H1 (cell line): ENCODE data around the gene NDUFA5. TPM values are rescaled to one million over a fixed set of nuclear protein-coding genes. Genes with fewer than 3 reads are reported as not detected.

Experiments
- SIN3A ChIP-seq, 2 experiments: IDR thresholded peaks in 1 of 2; conservative IDR thresholded peaks in 1 of 2; 2 replicates each; pipeline ENCODE4 v1.6.1; 2011 to 2012; ENCODE audit warnings: low read length in 2 of 2, improper control_type of control experiment in 1 of 2, low read depth in 1 of 2, mild to moderate bottlenecking in 1 of 2
- polyA plus RNA-seq, 7 experiments: library from polyadenylated mRNA; depleted of rRNA in 3 of 7; stranded (reverse) in 5 of 7; unstranded in 2 of 7; fragments of >200 nt in 5 of 7; fragments of 200-250 nt in 2 of 7; gene quantifications; 1 replicate in 5 of 7; 2 replicates in 1 of 7; 4 replicates in 1 of 7; pipeline versions ENCODE4 v1.2.1 to v1.2.3, GENCODE V29; 2011 to 2013; ENCODE audit warnings: missing spikeins in 2 of 7, mixed read lengths in 2 of 7
- total RNA-seq: library from RNA; stranded (reverse); fragmentation: NEBNext Ultra II Directional; extraction: Animal tissue kit (Norgen Biotek cat#: 25700); gene quantifications from 2 replicates; pipeline ENCODE4 v1.2.1, GENCODE V29; 2021
- TF ChIP-seq, protein P1 (sequence below): IDR thresholded peaks from 2 replicates; pipeline ENCODE4 v1.6.1; 2012; ENCODE audit warnings: low read length, inconsistent platforms
- TF ChIP-seq, protein P2 (sequence below): IDR thresholded peaks from 2 replicates; pipeline ENCODE4 v1.6.1; 2011; ENCODE audit warnings: low read depth, mild to moderate bottlenecking, low read length; ENCODE audit not compliant: insufficient read depth

The NDUFA5 gene
- total and polyA plus RNA-seq, 2 of the 8 experiments (the other 6 are each of a cell fraction or from before 2014, with no cell fraction given): 7.6 to 76.3 TPM

GRCh38 chr7:123600876-123601275 is 43.3 kb upstream of the NDUFA5 start (continued):
- TF ChIP-seq, protein P1, sequence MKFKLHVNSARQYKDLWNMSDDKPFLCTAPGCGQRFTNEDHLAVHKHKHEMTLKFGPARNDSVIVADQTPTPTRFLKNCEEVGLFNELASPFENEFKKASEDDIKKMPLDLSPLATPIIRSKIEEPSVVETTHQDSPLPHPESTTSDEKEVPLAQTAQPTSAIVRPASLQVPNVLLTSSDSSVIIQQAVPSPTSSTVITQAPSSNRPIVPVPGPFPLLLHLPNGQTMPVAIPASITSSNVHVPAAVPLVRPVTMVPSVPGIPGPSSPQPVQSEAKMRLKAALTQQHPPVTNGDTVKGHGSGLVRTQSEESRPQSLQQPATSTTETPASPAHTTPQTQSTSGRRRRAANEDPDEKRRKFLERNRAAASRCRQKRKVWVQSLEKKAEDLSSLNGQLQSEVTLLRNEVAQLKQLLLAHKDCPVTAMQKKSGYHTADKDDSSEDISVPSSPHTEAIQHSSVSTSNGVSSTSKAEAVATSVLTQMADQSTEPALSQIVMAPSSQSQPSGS: no peak
- no peak for TF ChIP-seq SIN3A (conservative IDR thresholded peaks at IDR 0.05 in 1 of 2, IDR thresholded peaks at IDR 0.05 in 1 of 2; ENCODE audit: low read depth in 1 of 2, low read length in 2 of 2)
- TF ChIP-seq, protein P2, sequence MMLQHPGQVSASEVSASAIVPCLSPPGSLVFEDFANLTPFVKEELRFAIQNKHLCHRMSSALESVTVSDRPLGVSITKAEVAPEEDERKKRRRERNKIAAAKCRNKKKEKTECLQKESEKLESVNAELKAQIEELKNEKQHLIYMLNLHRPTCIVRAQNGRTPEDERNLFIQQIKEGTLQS: no peak
